HG02970 (cell line): ENCODE data around the gene STRADB.
"Not testable (repeated sequence)": the region's sequence is repeated elsewhere in the genome, so short reads cannot be mapped to it uniquely, and the experiment has no call there.

Experiments used
- ATAC-seq: cut with Tn5 transposase; IDR thresholded peaks from one replicate; pipeline ENCODE4 v1.9.1; 2021; ENCODE audit warnings: mild to moderate bottlenecking, moderate library complexity, moderate number of reproducible peaks; ENCODE audit not compliant: unreplicated experiment, low FRiP score

STRADB gene, protein sequence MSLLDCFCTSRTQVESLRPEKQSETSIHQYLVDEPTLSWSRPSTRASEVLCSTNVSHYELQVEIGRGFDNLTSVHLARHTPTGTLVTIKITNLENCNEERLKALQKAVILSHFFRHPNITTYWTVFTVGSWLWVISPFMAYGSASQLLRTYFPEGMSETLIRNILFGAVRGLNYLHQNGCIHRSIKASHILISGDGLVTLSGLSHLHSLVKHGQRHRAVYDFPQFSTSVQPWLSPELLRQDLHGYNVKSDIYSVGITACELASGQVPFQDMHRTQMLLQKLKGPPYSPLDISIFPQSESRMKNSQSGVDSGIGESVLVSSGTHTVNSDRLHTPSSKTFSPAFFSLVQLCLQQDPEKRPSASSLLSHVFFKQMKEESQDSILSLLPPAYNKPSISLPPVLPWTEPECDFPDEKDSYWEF

DNA sequence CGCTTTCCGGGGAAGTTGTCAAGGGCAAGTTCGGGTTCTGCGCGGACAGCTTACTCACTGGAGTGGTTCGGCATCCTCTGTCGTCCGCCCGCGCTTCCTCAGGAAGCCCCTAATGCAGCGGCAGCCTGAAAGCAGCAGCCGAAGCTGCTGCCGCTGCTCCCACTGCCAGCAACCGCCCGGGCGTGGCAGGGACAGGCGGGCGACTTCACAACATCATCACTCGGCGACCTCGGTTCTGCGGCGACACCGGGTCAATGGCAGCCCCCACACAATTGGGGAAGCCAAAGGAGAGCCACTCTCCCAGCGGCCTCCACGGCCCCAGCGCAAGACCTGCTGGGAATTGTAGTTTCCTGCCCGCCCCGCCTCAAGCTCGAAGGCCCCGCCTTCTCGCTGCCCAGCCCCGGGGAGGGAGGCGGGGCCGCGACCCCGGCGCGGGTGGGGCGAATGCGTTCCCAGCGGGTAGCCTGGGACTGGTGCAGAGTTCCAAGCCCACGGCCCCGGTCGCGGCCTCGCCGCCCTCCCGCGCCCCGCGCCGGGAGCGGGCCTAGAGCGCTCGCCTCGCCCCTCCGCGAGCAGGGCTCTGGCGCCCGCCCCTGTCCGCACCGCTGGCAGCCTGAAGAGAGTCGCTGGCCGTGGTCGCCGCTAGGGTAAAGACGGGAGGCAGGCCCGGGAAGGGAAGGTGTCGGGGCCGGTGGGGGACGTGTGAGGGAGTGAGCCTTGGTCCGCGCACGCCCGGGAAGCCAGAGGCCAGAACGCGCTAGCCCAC lies at the start of gene STRADB, which contains the start of gene TRAK2:
Gene STRADB, plus strand, starts transcription at position 449 of the 766 bp plus-strand sequence. CDS start 3,101 bp downstream, outside the sequence.
Gene TRAK2, minus strand, starts transcription at position 167 of the 766 bp plus-strand sequence. CDS start 30,951 bp downstream, outside the sequence.
- peak; percentile 99 for ATAC-seq

DNA sequence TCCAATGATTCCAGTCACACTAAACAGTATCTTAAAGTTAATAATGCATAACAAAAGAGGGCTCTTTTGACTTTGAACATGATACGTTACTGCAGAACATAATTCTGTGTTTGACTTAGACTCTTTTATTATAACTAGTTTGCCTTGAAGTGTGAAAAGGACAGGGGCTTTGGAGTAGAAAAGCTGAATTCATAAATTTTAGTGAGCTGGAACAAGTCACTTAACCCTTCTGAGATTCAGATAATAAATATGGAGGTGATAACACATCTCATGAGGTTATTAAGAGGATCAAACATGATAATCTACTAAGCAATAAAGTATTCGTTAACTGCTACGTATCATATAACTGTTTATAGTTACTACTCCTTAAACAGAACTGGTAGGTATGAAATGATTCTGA lies 49.7 kb upstream of the STRADB start:
- no peak for ATAC-seq

DNA sequence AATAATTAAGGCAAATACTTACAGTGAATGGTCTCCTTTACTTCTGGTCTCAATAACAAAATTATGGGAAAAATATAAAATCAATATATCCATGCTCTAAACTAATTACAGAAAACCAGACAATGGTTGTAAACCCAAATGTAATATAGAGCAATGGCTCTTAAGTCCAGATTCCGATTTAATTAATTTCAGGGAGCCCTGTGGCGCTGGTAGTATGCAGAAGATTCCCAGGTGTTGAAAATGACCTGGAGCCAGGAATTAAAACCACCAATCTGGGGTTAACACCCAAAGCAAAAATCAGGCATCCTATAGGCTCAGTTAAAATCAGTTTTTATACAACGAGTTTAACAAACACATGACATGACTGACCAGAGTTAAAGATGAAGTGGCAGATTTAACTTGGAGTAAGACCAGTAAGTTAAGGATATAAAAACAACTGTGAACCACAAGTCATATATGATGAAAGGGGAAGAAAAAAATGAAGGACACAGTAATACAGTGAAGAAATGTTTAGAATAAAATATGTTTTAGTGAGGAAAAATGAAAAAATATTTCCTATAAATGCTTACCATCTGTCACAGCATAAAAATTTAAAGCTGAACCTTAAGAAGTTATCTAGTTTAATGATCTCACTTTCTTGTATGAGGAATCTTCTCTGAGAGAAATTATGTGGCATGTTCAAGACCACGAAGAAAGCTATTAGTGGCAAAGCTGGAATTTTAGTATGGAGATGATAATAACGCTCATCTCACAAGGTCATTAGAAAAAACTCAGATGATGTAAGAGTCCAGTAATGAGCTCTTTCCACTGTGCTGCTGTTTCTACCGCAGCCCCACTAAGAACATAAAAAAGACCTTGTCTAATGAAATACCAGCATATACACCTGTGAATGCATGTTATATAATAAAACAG lies 48.6 kb upstream of the STRADB start:
- no peak for ATAC-seq

DNA sequence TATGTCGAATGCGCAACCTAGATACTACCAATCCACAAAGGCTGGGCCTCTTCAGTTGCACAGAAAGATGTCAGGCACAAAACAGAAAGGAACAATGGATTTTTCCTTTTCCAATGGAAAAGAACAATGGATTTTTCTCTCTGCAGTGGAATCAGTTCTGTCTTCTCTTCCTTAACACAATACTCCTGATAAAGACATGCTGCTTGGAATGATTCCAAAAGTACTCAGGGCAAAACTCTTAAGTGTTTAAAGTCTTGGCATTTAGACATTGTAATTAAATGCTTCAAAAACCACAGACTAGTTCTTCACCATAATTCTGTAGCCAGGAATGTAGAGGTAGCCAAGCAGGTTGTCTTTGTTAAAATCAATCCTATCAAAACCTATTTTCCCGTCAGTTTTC lies 47.7 kb upstream of the STRADB start:
- ATAC-seq, result no peak

DNA sequence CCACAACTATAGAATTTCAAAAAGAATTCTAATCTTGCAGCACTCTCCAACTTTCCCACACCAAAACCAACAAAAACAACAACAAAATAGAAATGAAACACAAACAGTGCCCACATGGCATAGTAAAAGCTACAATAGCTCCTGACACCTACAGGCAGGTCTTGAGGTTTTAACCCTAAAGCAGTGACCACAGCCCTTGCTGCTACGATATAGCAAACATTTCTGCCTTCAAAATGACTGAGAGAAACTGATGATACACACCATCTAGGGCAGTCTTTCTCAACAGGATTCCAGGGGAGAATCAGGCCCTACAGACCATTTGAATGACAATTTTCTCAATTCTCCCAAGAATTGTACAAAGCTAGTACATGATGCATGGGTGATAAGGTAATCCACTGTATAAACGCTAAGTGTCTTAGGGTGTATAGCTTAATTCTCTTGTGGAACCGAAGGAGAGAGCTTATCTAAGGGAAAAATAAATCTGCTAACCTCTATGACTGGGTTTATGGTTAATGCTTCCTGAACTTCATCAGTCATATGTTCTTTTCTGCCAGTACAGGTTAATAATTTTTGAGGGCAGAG lies 46.8 kb upstream of the STRADB start:
- no peak for ATAC-seq

DNA sequence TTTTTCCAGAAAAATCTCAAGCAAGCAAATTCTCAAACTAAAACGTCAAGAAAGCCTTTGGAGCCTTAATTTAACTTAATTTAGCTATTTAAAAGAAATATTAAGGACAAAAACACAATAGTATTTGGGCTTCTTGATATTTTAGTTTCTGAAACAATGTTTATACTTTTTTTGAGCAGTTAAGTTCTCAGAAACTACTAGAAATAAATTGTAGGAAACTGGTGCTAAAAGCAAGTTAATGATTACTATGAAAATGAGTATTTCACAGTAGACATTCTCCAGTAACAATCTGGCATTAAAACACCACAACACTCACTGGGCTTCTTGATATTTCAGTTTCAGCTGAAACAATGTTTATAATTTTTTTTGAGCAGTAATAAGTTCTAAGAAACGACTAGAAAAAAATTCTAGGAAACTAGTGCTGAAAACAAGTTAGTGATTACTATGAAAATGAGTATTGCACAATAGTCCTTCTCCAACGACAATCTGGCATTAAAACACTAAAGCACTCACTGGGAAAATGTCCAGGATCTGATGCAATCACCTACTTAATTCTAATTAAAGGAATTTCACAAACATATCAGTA lies 45.4 kb upstream of the STRADB start:
- no peak for ATAC-seq

DNA sequence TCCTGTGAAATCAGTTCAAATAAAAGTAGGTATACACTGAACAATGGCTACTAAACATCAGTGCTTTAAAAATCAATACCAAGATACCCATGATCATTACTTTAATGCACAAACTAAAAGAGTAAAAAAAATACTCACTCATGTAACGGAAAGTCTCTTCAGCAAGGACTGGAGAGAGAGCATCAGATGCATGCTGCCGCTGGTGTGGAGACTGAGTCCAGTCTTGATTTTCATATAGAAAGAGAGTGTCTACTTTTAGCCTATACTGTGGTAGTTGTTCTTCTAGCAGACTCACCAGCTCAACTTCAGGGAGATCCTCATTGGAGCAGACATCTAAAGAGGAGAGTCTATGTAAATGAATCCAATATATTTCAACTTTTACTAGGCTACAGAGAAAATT lies 44.3 kb upstream of the STRADB start:
- ATAC-seq, result no peak

DNA sequence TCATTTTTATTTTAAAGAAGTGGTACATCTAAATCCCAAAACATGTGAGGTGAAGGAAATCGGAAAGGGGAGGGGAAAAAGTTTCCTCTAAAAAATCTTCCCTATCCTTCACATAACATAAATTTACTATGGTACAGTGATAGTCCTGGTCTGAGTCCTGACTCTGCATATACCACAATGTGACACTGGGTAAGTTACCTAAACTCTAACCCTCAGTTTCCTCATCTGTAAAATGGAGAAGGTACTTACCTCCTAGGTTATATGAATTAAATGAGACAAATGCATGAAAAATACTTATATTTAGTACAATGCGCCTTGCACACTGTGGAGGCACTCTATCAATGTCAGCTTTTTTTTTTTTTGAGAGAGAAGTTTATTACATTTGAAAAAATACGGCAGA lies 42.6 kb upstream of the STRADB start:
- no peak for ATAC-seq

DNA sequence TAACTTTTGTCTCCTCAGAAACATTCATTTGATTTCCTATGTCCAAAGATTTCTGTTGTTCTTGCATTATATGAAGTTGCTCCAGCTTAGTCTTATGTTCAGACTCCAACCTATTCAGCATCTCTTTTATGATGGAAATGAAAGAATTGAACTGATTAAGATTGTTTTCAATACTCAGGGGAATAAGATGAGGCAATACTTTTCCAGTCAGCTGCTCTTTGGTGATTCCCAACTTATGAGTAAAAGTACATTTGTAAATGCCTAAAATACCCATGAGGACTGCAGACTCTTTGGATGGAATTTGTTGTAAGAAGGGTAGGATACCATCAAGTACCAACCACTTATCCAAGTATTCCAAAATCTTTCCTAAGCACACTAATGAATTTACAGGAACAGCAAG lies 40.1 kb upstream of the STRADB start:
- ATAC-seq, result no peak

DNA sequence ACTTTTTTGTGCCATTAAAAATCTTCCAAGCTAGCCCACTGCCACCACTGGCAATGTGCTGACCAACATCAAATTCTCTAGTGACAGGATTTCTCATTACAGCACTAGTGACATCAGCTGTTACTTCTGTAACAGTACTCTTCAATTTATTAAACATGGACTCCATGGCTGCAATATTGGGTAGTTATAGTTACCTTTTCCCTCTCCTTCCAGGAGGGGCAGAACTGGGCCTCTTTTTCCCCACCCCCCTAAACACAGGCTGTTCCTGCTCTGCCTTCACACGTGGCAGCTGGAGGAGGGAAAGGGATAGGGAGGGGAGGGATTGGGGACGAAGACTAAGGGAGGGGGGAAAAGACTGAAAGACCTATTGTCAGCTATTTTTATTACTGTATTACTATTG lies 38.4 kb upstream of the STRADB start:
- ATAC-seq, result no peak

DNA sequence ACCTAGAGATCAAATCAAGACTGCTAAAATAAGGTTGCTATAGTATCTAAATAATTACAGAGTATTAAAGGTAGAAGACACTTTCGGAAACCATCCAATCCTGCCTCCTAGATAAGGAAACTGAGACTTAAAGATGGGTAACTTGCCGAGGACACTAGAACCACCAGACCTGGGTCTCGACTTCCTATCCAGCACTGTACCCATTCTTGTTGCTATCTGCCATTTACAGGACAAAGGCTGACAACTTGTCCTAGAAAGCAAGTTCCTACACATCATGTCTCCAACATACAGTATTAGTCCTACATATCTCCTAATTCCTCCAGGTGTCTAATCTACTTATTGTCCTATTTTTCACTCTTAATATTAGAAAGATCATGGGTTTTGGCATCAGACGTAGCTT lies 38.0 kb upstream of the STRADB start:
- ATAC-seq, result no peak

DNA sequence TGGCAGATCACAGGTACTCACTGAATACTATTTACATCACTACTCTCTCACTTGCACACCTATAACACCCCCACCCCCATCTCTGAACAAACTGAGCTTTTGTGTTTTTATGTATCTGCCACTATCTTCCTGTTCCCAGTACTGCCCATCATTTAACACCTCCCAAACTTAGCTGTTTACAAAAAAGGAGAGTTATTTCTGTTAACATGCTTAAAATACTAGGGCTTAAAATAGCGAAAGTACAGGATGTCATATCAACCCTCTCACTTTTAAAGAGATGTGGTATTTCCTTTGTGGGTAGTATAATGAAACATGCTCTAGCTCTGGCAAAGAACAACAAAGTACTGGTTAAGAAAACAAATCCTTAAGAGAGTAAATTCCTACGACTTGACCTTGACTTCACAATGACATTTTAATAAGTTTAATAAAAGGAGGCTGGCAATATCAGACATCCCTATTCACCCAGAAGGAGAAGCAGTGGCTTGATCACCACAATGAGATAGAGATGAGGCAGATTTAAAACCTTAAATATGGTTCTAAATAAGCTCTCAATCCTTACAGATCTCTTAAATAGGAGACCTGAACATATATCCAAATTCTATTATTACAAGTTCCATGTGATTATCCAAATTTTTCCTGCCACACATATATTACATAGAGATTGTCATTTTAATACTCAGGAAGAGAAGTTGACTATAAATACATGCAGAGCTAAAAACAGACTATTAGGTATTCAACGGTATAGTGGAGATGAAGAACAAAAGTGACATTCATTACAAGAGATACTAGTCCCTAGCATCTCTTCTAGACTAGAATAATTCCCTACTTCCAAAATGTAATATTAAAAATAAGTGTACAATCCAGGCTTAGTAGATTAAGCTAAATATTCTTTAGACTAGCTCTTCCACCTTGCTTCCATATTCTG lies 37.2 kb upstream of the STRADB start:
- no peak for ATAC-seq

DNA sequence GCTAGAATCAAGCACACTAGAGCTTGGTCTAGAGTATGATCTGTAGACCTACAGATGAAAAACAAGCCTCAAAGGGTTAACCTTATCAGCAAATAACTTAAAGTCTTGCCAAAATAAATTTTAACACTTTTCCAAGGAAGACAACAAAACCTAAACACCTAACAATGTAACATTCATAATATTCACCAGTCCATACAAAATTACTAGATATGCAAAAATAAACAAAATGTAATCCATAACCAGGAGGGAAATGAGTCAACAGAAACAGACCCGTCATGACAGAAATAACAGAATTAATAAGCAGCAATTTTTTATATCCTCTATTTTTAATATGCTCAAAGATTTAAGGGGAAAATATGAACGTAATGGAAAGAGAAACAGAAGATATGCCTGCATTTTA lies 36.4 kb upstream of the STRADB start:
- no peak for ATAC-seq

DNA sequence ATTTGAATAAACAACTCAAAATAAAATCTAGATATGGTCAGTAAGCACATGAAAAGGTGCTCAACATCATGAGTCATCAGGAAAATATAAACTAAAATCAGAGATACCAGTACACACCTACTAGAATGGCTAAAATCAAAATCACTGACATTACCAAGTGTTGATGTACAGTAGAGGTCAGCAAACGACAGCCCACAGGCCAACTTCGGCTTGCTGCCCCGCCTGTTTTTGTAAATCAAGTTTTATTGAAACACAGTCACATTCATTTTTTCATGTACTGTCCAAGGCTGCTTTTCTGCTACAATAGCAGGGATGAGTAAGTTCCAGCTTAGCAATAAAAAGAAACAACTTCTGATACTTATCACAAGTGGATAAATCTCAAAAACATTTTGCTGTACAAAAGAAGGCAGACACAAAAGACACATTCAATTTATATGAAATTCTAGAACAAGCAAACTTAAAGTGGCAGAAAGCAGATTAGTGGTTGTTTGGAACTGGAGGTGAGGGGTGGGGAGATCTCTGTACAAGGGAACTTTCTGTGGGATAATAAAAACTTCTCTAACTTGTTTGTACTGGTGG lies 32.4 kb upstream of the STRADB start:
- ATAC-seq, result no peak

DNA sequence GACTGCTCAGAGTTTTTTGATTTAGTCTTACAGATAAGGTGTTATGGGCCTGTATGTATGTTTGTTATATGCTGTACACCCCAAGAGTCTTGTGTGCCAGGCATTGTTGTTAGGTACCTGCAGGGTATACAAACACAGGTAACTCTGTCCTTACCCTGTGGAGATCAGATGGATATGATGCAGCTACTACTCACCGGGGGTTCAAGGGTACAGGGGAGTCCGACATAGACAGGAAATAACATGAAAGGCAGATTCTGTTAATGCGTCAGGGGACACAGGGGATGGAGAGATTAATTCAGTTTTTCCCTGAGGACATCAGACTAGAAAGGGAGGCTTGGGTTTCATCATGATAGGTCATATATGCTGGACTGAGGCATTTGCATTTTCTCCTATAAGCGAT lies 31.6 kb upstream of the STRADB start:
- ATAC-seq, result no peak

DNA sequence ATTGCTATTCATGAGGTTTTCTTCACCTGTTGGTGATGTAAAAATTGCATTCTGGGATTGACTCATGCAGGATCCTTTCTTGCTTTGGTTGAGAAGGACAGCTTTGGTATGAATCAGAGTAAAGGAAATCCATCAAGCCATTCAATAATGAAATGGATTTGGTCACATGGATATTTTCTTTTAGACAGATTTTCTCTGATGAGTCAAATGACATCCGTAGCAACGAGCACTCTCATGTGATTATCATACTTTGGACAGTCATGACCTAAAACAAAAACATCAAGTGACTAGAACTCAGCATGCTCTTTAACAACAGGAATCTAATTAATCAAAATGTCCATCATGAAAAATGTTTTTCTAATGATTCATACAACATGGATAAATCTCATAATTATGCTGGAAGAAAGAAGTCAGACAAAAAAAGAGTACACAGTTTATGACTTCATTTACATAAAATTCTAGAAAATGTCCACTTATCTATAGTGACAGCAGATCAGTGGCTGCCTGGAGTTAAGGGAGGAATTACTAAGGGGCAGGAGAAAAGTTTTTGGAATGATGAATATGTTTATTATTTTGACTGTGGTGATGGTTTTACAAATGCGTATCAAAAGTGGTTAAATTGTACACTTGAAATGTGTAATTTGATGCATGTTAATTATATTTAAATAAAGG lies 31.0 kb upstream of the STRADB start:
- ATAC-seq, result no peak

DNA sequence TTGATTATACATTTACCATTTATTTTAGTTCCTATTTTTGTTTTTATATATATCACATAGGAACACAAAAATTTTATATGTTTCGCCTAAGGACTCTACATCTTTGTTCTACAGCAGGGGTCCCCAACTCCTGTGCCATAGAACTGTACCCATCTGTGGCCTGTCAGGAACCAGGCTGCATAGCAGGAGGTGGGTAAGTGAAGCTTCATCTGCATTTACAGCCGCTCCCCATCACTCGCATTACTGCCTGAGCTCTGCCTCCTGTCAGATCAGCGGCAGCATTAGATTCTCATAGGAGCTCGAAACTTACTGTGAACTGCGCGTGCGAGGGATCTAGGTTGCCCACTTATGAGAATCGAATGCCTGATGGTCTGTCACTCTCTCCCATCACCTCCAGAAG lies 25.6 kb upstream of the STRADB start:
- ATAC-seq, result no peak

DNA sequence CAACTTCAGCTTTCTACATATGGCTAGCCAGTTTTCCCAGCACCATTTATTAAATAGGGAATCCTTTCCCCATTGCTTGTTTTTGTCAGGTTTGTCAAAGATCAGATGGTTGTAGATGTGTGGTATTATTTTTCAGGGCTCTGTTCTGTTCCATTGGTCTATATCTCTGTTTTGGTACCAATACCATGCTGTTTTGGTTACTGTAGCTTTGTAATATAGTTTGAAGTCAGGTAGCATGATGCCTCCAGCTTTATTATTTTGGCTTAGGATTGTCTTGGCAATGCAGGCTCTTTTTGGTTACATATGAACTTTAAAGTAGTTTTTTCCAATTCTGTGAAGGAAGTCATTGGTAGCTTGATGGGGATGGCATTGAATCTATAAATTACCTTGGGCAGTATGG lies 23.2 kb upstream of the STRADB start:
- ATAC-seq, result not testable (repeated sequence)
